ENCODE results near the gene TRMT11.

Gene TRMT11

GRCh38 chr6:126072834-126073233 is 86.5 kb downstream of the TRMT11 start:
- DNase-seq = no peak

DNA sequence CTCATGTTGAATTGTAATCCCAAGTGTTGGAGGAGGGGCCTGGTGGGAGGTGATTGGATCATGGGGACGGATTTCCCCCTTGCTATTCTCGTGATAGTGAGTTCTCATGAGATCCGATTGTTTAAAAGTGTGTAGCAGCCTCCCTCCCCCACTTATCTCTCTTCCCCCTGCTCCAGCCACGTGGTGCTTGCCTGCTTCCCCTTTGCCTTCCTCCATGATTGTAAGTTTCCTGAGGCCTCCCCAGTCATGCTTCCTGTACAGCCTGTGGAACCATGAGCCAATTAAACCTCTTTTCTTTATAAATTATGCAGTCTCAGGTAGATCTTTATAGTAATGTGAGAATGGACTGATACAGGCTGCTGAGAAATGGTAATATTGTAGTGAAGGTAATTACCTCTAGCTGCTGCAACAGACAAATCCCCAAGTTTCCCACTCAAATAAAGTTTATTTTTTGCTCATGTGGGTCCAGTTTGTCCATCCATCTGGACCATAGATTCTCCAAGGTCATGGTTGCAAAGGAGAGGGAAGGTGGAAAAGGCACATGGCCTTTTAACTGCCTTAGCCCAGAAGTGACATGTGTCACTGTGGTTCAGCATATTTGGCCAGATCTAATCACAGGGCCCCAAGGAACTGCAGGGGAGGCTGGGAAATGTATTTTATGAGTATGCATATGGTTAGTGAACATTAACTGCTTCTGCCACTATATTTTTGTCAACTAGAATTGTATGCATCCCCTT is 89.2 kb downstream of the TRMT11 start:
- no peak for DNase-seq

- no peak for DNase-seq
These were observed 90.8 kb downstream of the TRMT11 start for GRCh38 chr6:126076992-126077664.

- DNase-seq = no peak
These were observed 91.8 kb downstream of the TRMT11 start for GRCh38 chr6:126077810-126078776.

GRCh38 chr6:126083875-126084274 is 97.5 kb downstream of the TRMT11 start:
- DNase-seq = no peak

DNA sequence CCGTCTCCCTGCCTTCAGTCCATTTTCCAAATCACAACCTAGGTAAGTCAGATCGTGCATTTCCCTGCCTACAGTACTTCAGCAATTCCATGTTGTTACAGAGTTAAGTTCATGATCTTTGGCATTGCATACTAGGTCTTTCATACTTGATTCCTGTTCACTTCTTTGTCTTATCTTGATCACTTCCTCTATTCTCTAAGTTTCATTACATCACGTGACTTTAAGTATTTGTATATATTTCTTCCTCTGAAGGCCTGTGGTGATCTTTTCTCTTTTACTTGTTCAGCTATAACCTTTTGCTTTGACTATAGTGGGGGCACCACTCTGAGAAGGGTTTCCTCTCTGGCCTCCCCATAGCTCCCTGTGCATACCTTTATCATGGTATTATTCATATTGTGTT is 100.2 kb downstream of the TRMT11 start:
- no peak for DNase-seq

Measured in nucleus accumbens (tissue), 56 donors.